ENCODE data around the gene PSMB2.
"Not testable (repeated sequence)": the region's sequence is repeated elsewhere in the genome, so short reads cannot be mapped to it uniquely, and the experiment has no call there.

PSMB2 gene

GRCh38 chr1:35586808-35587207, 54.5 kb downstream of the PSMB2 start:
- no peak overlapping the region for H3K4me3 ChIP-seq (ENCODE audit: low read depth, low read length)
- H2AFZ ChIP-seq, result no peak overlapping the region
- no peaks in the 10 kb centered on the region for H3K9me3 ChIP-seq (ENCODE audit: control insufficient read depth, low read length)
- no peaks in the 10 kb centered on the region for H3K4me1 ChIP-seq
- no peak overlapping the region for H3K4me2 ChIP-seq (ENCODE audit: low read length)
- H3K27me3 ChIP-seq (ENCODE audit: control insufficient read depth, insufficient read depth, low read length), result no peaks in the 10 kb centered on the region
- H3K79me2 ChIP-seq, result no peaks in the 10 kb centered on the region
- no peak overlapping the region for H3K9ac ChIP-seq
- H3K36me3 ChIP-seq (ENCODE audit: control insufficient read depth, insufficient read depth, low read length), result no peaks in the 10 kb centered on the region
- no peak for TF ChIP-seq CTCF (IDR thresholded peaks at IDR 0.05)
- H3K27ac ChIP-seq, result no peak overlapping the region

GRCh38 chr1:35585805-35586204, 55.5 kb downstream of the PSMB2 start:
- not testable (repeated sequence) for H3K9ac ChIP-seq; H3K36me3 ChIP-seq (ENCODE audit: control insufficient read depth, insufficient read depth, low read length); H3K9me3 ChIP-seq (ENCODE audit: control insufficient read depth, low read length); H3K27me3 ChIP-seq (ENCODE audit: control insufficient read depth, insufficient read depth, low read length); H3K4me1 ChIP-seq; H3K4me2 ChIP-seq (ENCODE audit: low read length); H3K27ac ChIP-seq; H3K4me3 ChIP-seq (ENCODE audit: low read depth, low read length); H3K79me2 ChIP-seq; H2AFZ ChIP-seq

GRCh38 chr1:35585281-35585680, 56.0 kb downstream of the PSMB2 start:
- no peaks in the 10 kb centered on the region for H3K36me3 ChIP-seq (ENCODE audit: control insufficient read depth, insufficient read depth, low read length)
- H3K79me2 ChIP-seq, result no peaks in the 10 kb centered on the region
- H3K4me2 ChIP-seq (ENCODE audit: low read length), result no peak overlapping the region
- H3K9me3 ChIP-seq (ENCODE audit: control insufficient read depth, low read length), result no peaks in the 10 kb centered on the region
- no peak overlapping the region for H3K9ac ChIP-seq
- no peaks in the 10 kb centered on the region for H3K4me1 ChIP-seq
- no peaks in the 10 kb centered on the region for H3K27me3 ChIP-seq (ENCODE audit: control insufficient read depth, insufficient read depth, low read length)
- no peak overlapping the region for H3K27ac ChIP-seq
- TF ChIP-seq CTCF (IDR thresholded peaks at IDR 0.05), result no peak
- H2AFZ ChIP-seq, result no peak overlapping the region
- H3K4me3 ChIP-seq (ENCODE audit: low read depth, low read length), result no peak overlapping the region

- not testable (repeated sequence) for H3K27ac ChIP-seq; H3K36me3 ChIP-seq (ENCODE audit: control insufficient read depth, insufficient read depth, low read length); H3K79me2 ChIP-seq; H3K27me3 ChIP-seq (ENCODE audit: control insufficient read depth, insufficient read depth, low read length); H2AFZ ChIP-seq; H3K9ac ChIP-seq; H3K4me3 ChIP-seq (ENCODE audit: low read depth, low read length); H3K4me1 ChIP-seq; H3K9me3 ChIP-seq (ENCODE audit: control insufficient read depth, low read length); H3K4me2 ChIP-seq (ENCODE audit: low read length)
Observed at GRCh38 chr1:35581621-35582020, 59.7 kb downstream of the PSMB2 start.

- no peak overlapping the region for H3K27ac ChIP-seq
- no peaks in the 10 kb centered on the region for H3K9me3 ChIP-seq (ENCODE audit: control insufficient read depth, low read length)
- H3K4me1 ChIP-seq, result no peaks in the 10 kb centered on the region
Observed at GRCh38 chr1:35580949-35581388, 60.4 kb downstream of the PSMB2 start.

More at GRCh38 chr1:35580949-35581388, 60.4 kb downstream of the PSMB2 start:
- Histone ChIP-seq H3K36me3 (ENCODE audit: control insufficient read depth, insufficient read depth, low read length) (no peaks in the 10 kb centered on the region), H2AFZ (no peak overlapping the region), H3K79me2 (no peaks in the 10 kb centered on the region), H3K9ac (no peak overlapping the region), H3K27me3 (ENCODE audit: control insufficient read depth, insufficient read depth, low read length) (peaks cover 3% of the 10 kb centered on the region), H3K4me2 (ENCODE audit: low read length) (no peak overlapping the region), H3K4me3 (ENCODE audit: low read depth, low read length) (no peak overlapping the region)
- TF ChIP-seq CTCF (IDR thresholded peaks at IDR 0.05), result no peak
